HepG2 (cell line): Measurements from ENCODE around the gene BST1. TPM values are rescaled to one million over a fixed set of nuclear protein-coding genes. Genes with fewer than 3 reads are reported as not detected.

Experiments
- ATAC-seq: fragments of 200-7000 bp; cut with Tn5 transposase; 3 replicates; pipeline ENCODE4 v1.9.1; 2020; ENCODE audit warnings: mild to moderate bottlenecking, moderate library complexity
- BruUV-seq: library from RNA; stranded (reverse); fragments of 400-500 nt; replicated peaks from 2 replicates; lab custom pipeline; 2021; lab: Mats Ljungman, UMichigan
- CTCF ChIA-PET: fragments of 300-600 bp; formaldehyde crosslinking; extraction: SDS; loops from one replicate; lab custom pipeline; 2021; ENCODE audit warnings: low total read pairs, inconsistent platforms, low intra/inter-chr PET ratio; lab: Yijun Ruan, JAX
- POLR2A ChIA-PET: fragments of 350-600 bp; sonication (Branson Sonifier 250); formaldehyde crosslinking; loops from one replicate; lab custom pipeline; 2020; ENCODE audit warnings: antibody characterized with exemption, inconsistent platforms; lab: Yijun Ruan, JAX
- DNase-seq: peaks from one replicate; pipeline ENCODE4 v3.0.0-alpha.2; 2015; ENCODE audit warnings: low spot score
- FAIRE-seq: peaks from 3 replicates; lab custom pipeline; 2011; peaks lifted over from hg19 to GRCh38; lab: Jason Lieb, UNC
- H2AFZ ChIP-seq: one replicate; pipeline ENCODE4 v1.6.1; 2011; ENCODE audit warnings: low read length, inconsistent platforms
- H3K27ac ChIP-seq: fragments of 300-600 bp; 3 replicates; pipeline ENCODE4 v1.8.0; 2011; ENCODE audit warnings: mixed run types, mild to moderate bottlenecking, mixed read lengths, low read length, inconsistent platforms; ENCODE audit not compliant: insufficient read depth; ENCODE audit errors: extremely low read length
- H3K27me3 ChIP-seq, 2 experiments: fragments of 200-600 bp in 1 of 2; 2 replicates in 1 of 2; 3 replicates in 1 of 2; pipeline versions ENCODE4 v1.6.0 to v1.8.0; 2011; ENCODE audit warnings: low read length in 2 of 2, mild to moderate bottlenecking in 2 of 2, moderate library complexity in 2 of 2, inconsistent platforms in 1 of 2; ENCODE audit not compliant: insufficient read depth in 2 of 2, control insufficient read depth in 1 of 2
- H3K36me3 ChIP-seq, 2 experiments: fragments of 200-600 bp in 1 of 2; replicated peaks in 1 of 2; 2 replicates in 1 of 2; 3 replicates in 1 of 2; pipeline versions ENCODE4 v1.5.1 to v1.8.0; 2011; ENCODE audit warnings: low read length in 2 of 2, inconsistent platforms in 1 of 2; ENCODE audit not compliant: insufficient read depth in 2 of 2, control insufficient read depth in 1 of 2
- H3K4me1 ChIP-seq: 2 replicates; pipeline ENCODE4 v1.5.1; 2012; ENCODE audit warnings: low read length, inconsistent platforms; ENCODE audit not compliant: insufficient read depth
- H3K4me2 ChIP-seq: 2 replicates; pipeline ENCODE4 v1.6.0; 2011; ENCODE audit warnings: low read depth, low read length, inconsistent platforms
- H3K4me3 ChIP-seq, 3 experiments: fragments of 200-600 bp in 1 of 3; sonication (generic), shearing (Covaris generic) in 1 of 3; replicated peaks in 1 of 3; 2 replicates each; pipeline ENCODE4 v1.5.1; 2011 to 2016; ENCODE audit warnings: low read length in 3 of 3, inconsistent platforms in 2 of 3, low read depth in 2 of 3, mild to moderate bottlenecking in 2 of 3, control low read depth in 1 of 3, mixed read lengths in 1 of 3; ENCODE audit not compliant: insufficient read depth in 1 of 3
- H3K79me2 ChIP-seq: one replicate; pipeline ENCODE4 v1.6.1; 2011; ENCODE audit warnings: low read length, inconsistent platforms; ENCODE audit not compliant: insufficient read depth
- H3K9ac ChIP-seq: 2 replicates; pipeline ENCODE4 v1.6.0; 2011; ENCODE audit warnings: mild to moderate bottlenecking, low read depth, low read length, inconsistent platforms; ENCODE audit not compliant: insufficient read depth
- H3K9me3 ChIP-seq: 2 replicates; pipeline ENCODE4 v1.5.1; 2012; ENCODE audit warnings: mild to moderate bottlenecking, low read length
- H4K20me1 ChIP-seq: 2 replicates; pipeline ENCODE4 v1.6.0; 2011; ENCODE audit warnings: inconsistent platforms, mild to moderate bottlenecking, low read length, moderate library complexity; ENCODE audit not compliant: insufficient read depth
- ADNP ChIP-seq: sonication (generic); formaldehyde crosslinking; IDR thresholded peaks from 2 replicates; pipeline ENCODE4 v1.4.0; 2020; ENCODE audit warnings: missing genetic modification reagents
- AKAP8 ChIP-seq: sonication (generic); formaldehyde crosslinking; IDR thresholded peaks from 2 replicates; pipeline ENCODE4 v1.5.1; 2020; ENCODE audit warnings: mild to moderate bottlenecking, missing genetic modification reagents
- ARID2 ChIP-seq: sonication (generic); formaldehyde crosslinking; IDR thresholded peaks from 2 replicates; pipeline ENCODE4 v1.8.1; 2022; ENCODE audit warnings: mild to moderate bottlenecking, missing genetic modification reagents, borderline replicate concordance
- ASH2L ChIP-seq: fragments of 300-600, 200-600 bp; sonication (generic); IDR thresholded peaks from 2 replicates; pipeline ENCODE4 v1.7.0; 2017; ENCODE audit warnings: low read depth, mild to moderate bottlenecking, moderate library complexity, mixed read lengths, low read length; ENCODE audit not compliant: insufficient read length
- CREB1 ChIP-seq, 2 experiments: fragments of 450-650 bp in 1 of 2; IDR thresholded peaks; 2 replicates each; pipeline ENCODE4 v1.6.1; 2016 to 2017; ENCODE audit warnings: control low read depth in 1 of 2, mild to moderate bottlenecking in 1 of 2, missing compliant biosample characterization in 1 of 2, missing genetic modification characterization in 1 of 2
- ELF4 ChIP-seq: sonication (generic); formaldehyde crosslinking; IDR thresholded peaks from 2 replicates; pipeline ENCODE4 v1.5.0; 2020; ENCODE audit warnings: missing genetic modification reagents, mild to moderate bottlenecking, moderate library complexity, borderline replicate concordance
- GATA4 ChIP-seq: sonication (generic); IDR thresholded peaks from 2 replicates; pipeline ENCODE4 v1.6.1; 2016; ENCODE audit warnings: antibody characterized with exemption, low read depth, borderline replicate concordance
- HINFP ChIP-seq: sonication (generic); formaldehyde crosslinking; IDR thresholded peaks from 2 replicates; pipeline ENCODE4 v1.4.0; 2020; ENCODE audit warnings: low read depth, mild to moderate bottlenecking, missing genetic modification reagents
- HNRNPLL ChIP-seq: fragments of 200-400 bp; formaldehyde crosslinking; IDR thresholded peaks from 2 replicates; pipeline ENCODE4 v1.6.1; 2017; ENCODE audit warnings: mild to moderate bottlenecking, low read depth, low read length; ENCODE audit not compliant: poor library complexity, severe bottlenecking
- KMT2B ChIP-seq: IDR thresholded peaks from 2 replicates; pipeline ENCODE4 v1.6.1; 2016; ENCODE audit warnings: missing genetic modification reagents, missing compliant biosample characterization
- PRMT3 ChIP-seq: sonication (generic); formaldehyde crosslinking; IDR thresholded peaks from 2 replicates; pipeline ENCODE4 v1.8.1; 2022; ENCODE audit warnings: low read depth, mild to moderate bottlenecking, moderate library complexity, missing genetic modification reagents, borderline replicate concordance
- ZNF256 ChIP-seq: sonication (generic); formaldehyde crosslinking; conservative IDR thresholded peaks from 2 replicates; pipeline ENCODE4 v1.4.0; 2020; ENCODE audit warnings: missing genetic modification reagents
- ZNF333 ChIP-seq: sonication (generic); formaldehyde crosslinking; IDR thresholded peaks from 2 replicates; pipeline ENCODE4 v1.4.0; 2020; ENCODE audit warnings: mild to moderate bottlenecking, missing genetic modification reagents, borderline replicate concordance
- ZNF343 ChIP-seq: sonication (generic); formaldehyde crosslinking; IDR thresholded peaks from 2 replicates; pipeline ENCODE4 v1.4.0; 2020; ENCODE audit warnings: mild to moderate bottlenecking, missing genetic modification reagents
- ZNF441 ChIP-seq: sonication (generic); formaldehyde crosslinking; IDR thresholded peaks from 2 replicates; pipeline ENCODE4 v1.7.0; 2021; ENCODE audit warnings: missing genetic modification reagents, borderline replicate concordance
- ZNF563 ChIP-seq: sonication (generic); formaldehyde crosslinking; IDR thresholded peaks from 2 replicates; pipeline ENCODE4 v1.8.0; 2022; ENCODE audit warnings: mild to moderate bottlenecking, moderate library complexity, missing genetic modification reagents
- ZNF773 ChIP-seq: sonication (generic); formaldehyde crosslinking; IDR thresholded peaks from 2 replicates; pipeline ENCODE4 v1.4.0; 2020; ENCODE audit warnings: missing genetic modification reagents, borderline replicate concordance
- WGBS: methylation state at CpG from one replicate; pipeline ENCODE4 v1.1.6; 2017; ENCODE audit warnings: low lambda C conversion rate; 5-methylcytosine and 5-hydroxymethylcytosine counted together
- in situ Hi-C: cut with HindIII; loops from 2 replicates; pipeline ENCODE4 v1.10.0; 2017; ENCODE audit warnings: low pct_unique_long_range_greater_than_20kb; ENCODE audit not compliant: extremely low pct_ligation_motif_present
- intact Hi-C: fragments of 100-400 bp; cut with micrococcal nuclease; formaldehyde crosslinking; loops from one replicate; pipeline ENCODE4 v1.10.0; 2022; ENCODE audit not compliant: unreplicated experiment
- polyA plus RNA-seq, 8 experiments: library from polyadenylated mRNA; depleted of rRNA in 3 of 8; stranded (reverse) in 7 of 8; unstranded in 1 of 8; fragments of >200 nt; fragmentation: Illumina TruSeq in 4 of 8; extraction: Trizol in 4 of 8; gene quantifications; 2 replicates each; pipeline versions ENCODE4 v1.2.1 to v1.2.3, GENCODE V29; 2011 to 2016; ENCODE audit warnings: low read depth in 4 of 8, missing spikeins in 1 of 8, mixed read lengths in 1 of 8; ENCODE audit not compliant: insufficient read depth in 1 of 8
- total RNA-seq, 5 experiments: library from RNA; depleted of rRNA; stranded (reverse); fragments of >200 nt; fragmentation: Illumina TruSeq; extraction: Trizol; gene quantifications; 2 replicates each; pipeline ENCODE4 v1.2.3, GENCODE V29; 2016; ENCODE audit warnings: low read depth in 1 of 5
- TF ChIP-seq, protein P1 (sequence below): sonication (generic); formaldehyde crosslinking; IDR thresholded peaks from 2 replicates; pipeline ENCODE4 v1.8.0; 2022; ENCODE audit warnings: mild to moderate bottlenecking, missing genetic modification reagents; ENCODE audit not compliant: insufficient replicate concordance

Gene BST1
- total and polyA plus RNA-seq, 2 of the 13 experiments (the other 11 are each of a cell fraction or from before 2014, with no cell fraction given): 0.09 to 0.49 TPM

DNA sequence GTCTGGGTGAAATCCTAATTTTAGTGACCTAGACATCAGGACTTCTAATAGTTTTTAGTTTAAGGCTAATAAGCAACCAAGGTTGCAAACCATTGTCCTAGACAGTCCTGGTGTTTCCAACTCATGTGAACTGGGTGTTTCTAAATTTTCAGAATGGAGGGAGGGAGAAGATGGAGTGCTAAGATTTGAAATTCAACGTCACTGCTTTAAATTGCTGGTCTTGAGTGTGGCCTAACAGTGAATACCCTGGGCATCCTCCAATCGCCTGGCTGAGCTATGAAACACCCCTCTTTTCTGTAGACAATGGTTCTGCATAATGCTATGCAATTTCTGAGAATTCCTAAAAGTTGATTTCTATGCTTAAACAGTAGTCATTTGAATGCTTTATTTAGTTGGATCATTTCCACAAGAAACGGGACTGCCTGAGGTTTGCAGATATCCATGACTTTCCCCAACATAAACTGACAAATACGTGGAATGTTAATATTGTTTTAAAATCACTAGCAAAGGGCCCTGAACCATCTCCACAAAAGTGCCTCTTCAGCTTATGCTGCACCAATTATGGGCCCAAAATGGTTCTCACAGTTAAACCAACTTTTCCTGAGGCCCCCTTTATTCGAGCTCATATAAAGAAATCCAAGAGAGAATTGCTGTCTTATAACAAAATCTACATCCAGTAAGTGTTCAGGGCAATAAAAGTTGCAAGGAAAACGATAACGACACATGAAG, 48.8 kb upstream of the BST1 start (continued):
- no peak for TF ChIP-seq HINFP (CRISPR knock-in tag)
- TF ChIP-seq ADNP (CRISPR knock-in tag): no peak
- no peak for TF ChIP-seq ELF4 (CRISPR knock-in tag)
- TF ChIP-seq ARID2: peak; percentile 79; the same call in 1 of the 2 replicates
- no peak for TF ChIP-seq CREB1 (IDR thresholded peaks at IDR 0.05)
- TF ChIP-seq CREB1 (CRISPR knock-in tag; IDR thresholded peaks at IDR 0.05): 0 out of 2 replicates have a peak, but pooled peaks have one; percentile 4
- TF ChIP-seq GATA4: no peak

GRCh38 chr4:15654593-15655222, 48.2 kb upstream of the BST1 start:
- CTCF ChIA-PET: no interaction called here
- Histone ChIP-seq H3K9me3 (no peaks in the 10 kb centered on the region), H3K4me1 (peaks cover 52% of the 10 kb centered on the region), H3K4me3 (peak overlapping the region; percentile 71 to 98 (median 90)), H4K20me1 (peaks cover 7% of the 10 kb centered on the region), H2AFZ (no peak overlapping the region), H3K27ac (peak overlapping the region; percentile 85), H3K27me3 (no peaks in the 10 kb centered on the region; a peak in 1 of 5 replicates), H3K79me2 (peaks cover 48% of the 10 kb centered on the region), H3K36me3 (no peaks in the 10 kb centered on the region), H3K9ac (peak overlapping the region; percentile 87), H3K4me2 (peak overlapping the region; percentile 83)
- peak; percentile 15 for DNase-seq
- intact Hi-C loops (loop anchor here (1.0 to 10.0 kb wide), 2 partner anchors 27 to 650 kb away; partner anchors contain the start of genes CPEB2 and FAM200B), in situ Hi-C loops (loop anchor here (5.0 to 25.0 kb wide), 2 partner anchors 177 to 642 kb away; partner anchors contain the start of gene CPEB2)
- 0% methylated on average over 7 of the region's 66 CpGs for WGBS
- POLR2A ChIA-PET: interaction anchor here (1.0 to 4.8 kb wide), 4 partner anchors 9 to 56 kb away, joined by 3 to 36 read pairs (median 3); partner anchors contain the start of gene FAM200B
- ATAC-seq: peak; percentile 84
- BruUV-seq: no TSS peak
- FAIRE-seq: no peak
- 0 out of 2 replicates have a peak, but pooled peaks have one; percentile 46 for TF ChIP-seq AKAP8 (CRISPR knock-in tag)
- peak; percentile 31 for TF ChIP-seq HNRNPLL
- no peak for TF ChIP-seq ZNF256
- TF ChIP-seq ZNF773 (CRISPR knock-in tag): peak; percentile 64; the same call in 1 of the 2 replicates
- no peak for TF ChIP-seq ZNF343 (CRISPR knock-in tag)
- peak; percentile 89 for TF ChIP-seq ASH2L
- peak; percentile 11; the same call in 1 of the 2 replicates for TF ChIP-seq KMT2B
- TF ChIP-seq, protein P1, sequence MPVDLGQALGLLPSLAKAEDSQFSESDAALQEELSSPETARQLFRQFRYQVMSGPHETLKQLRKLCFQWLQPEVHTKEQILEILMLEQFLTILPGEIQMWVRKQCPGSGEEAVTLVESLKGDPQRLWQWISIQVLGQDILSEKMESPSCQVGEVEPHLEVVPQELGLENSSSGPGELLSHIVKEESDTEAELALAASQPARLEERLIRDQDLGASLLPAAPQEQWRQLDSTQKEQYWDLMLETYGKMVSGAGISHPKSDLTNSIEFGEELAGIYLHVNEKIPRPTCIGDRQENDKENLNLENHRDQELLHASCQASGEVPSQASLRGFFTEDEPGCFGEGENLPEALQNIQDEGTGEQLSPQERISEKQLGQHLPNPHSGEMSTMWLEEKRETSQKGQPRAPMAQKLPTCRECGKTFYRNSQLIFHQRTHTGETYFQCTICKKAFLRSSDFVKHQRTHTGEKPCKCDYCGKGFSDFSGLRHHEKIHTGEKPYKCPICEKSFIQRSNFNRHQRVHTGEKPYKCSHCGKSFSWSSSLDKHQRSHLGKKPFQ (CRISPR knock-in tag): peak; percentile 44
- TF ChIP-seq ZNF441 (CRISPR knock-in tag): 0 out of 2 replicates have a peak, but pooled peaks have one; percentile 33
- TF ChIP-seq ZNF563 (CRISPR knock-in tag): 0 out of 2 replicates have a peak, but pooled peaks have one; percentile 4
- no peak for TF ChIP-seq ZNF333 (CRISPR knock-in tag)
- TF ChIP-seq PRMT3: peak; percentile 73; the same call in 1 of the 2 replicates
